Measurements from ENCODE around the gene TXNDC11. TPM values are rescaled to one million over a fixed set of nuclear protein-coding genes. Genes with fewer than 3 reads are reported as not detected.

The TXNDC11 gene
- total RNA-seq, 5 donors from 2014 or later (not counting 1 experiment from before 2014, with no cell fraction given), result 44.0 to 76.3 (median 54.0) TPM

GRCh38 chr16:11640987-11641817 lies 101.5 kb downstream of the TXNDC11 start:
- no peaks in the 10 kb centered on the region for H3K27me3 Mint-ChIP-seq
- peaks cover 15 to 27% (median 22%) of the 10 kb centered on the region in 3 donors for H3K4me1 Mint-ChIP-seq
- peak overlapping the region; percentile 28 to 52 for H3K27ac Mint-ChIP-seq
- H3K36me3 Mint-ChIP-seq, result no peaks in the 10 kb centered on the region
- Histone ChIP-seq H3K9me3 (no peaks in the 10 kb centered on the region), H3K36me3 (ENCODE audit: control insufficient read depth in 2 of 2, extremely low read depth in 1 of 2, insufficient read depth in 1 of 2, low read length in 1 of 2) (no peaks in the 10 kb centered on the region), H3K4me1 (ENCODE audit: control insufficient read depth in 1 of 2, extremely low read depth in 1 of 2, insufficient read depth in 2 of 2, low read length in 2 of 2) (peaks cover 4 to 17% of the 10 kb centered on the region in 2 experiments), H3K27me3 (replicated peaks in 1 of 2; ENCODE audit: control insufficient read depth in 2 of 2, extremely low read depth in 1 of 2, insufficient read depth in 2 of 2, low read length in 1 of 2) (no peaks in the 10 kb centered on the region), H3K27ac (ENCODE audit: low read length) (no peak overlapping the region), H3K4me3 (ENCODE audit: control insufficient read depth in 1 of 2, extremely low read depth in 1 of 2, low read length in 1 of 2) (no peak overlapping the region)
- ChIA-PET POLR2A (no interaction called here), CTCF (interaction anchor here (1.6 to 2.6 kb wide), 3 partner anchors 57 to 110 kb away, joined by 6 to 25 read pairs (median 15); no protein-coding TSS in a partner anchor)
- DNase-seq (peak in 26 of 35 experiments; percentile 17 to 79 (median 34)), ATAC-seq (replicated peaks in 1 of 4) (peak; percentile 75 to 84 (median 80))
- H3K4me3 Mint-ChIP-seq, result peak overlapping the region in 1 of 3 donors; percentile 40
- 35% methylated on average over 10 of the region's 20 CpGs for WGBS (ENCODE audit: insufficient coverage)
- H3K9me3 Mint-ChIP-seq, result no peaks in the 10 kb centered on the region

- Histone ChIP-seq H3K4me3 (ENCODE audit: control insufficient read depth in 1 of 2, extremely low read depth in 1 of 2, low read length in 1 of 2) (no peak overlapping the region), H3K36me3 (ENCODE audit: control insufficient read depth in 2 of 2, extremely low read depth in 1 of 2, insufficient read depth in 1 of 2, low read length in 1 of 2) (no peaks in the 10 kb centered on the region), H3K4me1 (ENCODE audit: control insufficient read depth in 1 of 2, extremely low read depth in 1 of 2, insufficient read depth in 2 of 2, low read length in 2 of 2) (peaks cover 4 to 17% of the 10 kb centered on the region in 2 experiments), H3K27ac (ENCODE audit: low read length) (no peak overlapping the region), H3K27me3 (replicated peaks in 1 of 2; ENCODE audit: control insufficient read depth in 2 of 2, extremely low read depth in 1 of 2, insufficient read depth in 2 of 2, low read length in 1 of 2) (no peaks in the 10 kb centered on the region), H3K9me3 (no peaks in the 10 kb centered on the region)
- Mint-ChIP-seq H3K4me3 (no peak overlapping the region), H3K9me3 (no peaks in the 10 kb centered on the region), H3K4me1 (peaks cover 15 to 31% (median 25%) of the 10 kb centered on the region in 3 donors), H3K27me3 (no peaks in the 10 kb centered on the region), H3K36me3 (no peaks in the 10 kb centered on the region), H3K27ac (peak overlapping the region in 1 of 2 donors; percentile 48)
- 80% methylated on average over 22 of the region's 25 CpGs for WGBS (ENCODE audit: insufficient coverage)
- DNase-seq (peak in 5 of 35 experiments; percentile 14 to 53 (median 33)), ATAC-seq (replicated peaks in 1 of 4) (peak in 1 of 4 experiments; percentile 18)
- CTCF ChIA-PET, result interaction anchor here (0.7 to 2.6 kb wide), 7 partner anchors 19 to 109 kb away, joined by 3 to 25 read pairs (median 4); partner anchors contain the start of gene LITAF (in 1 of the 2)
- POLR2A ChIA-PET, result interaction anchor here (0.5 to 0.9 kb wide), 3 partner anchors 51 to 135 kb away, joined by 3 to 8 read pairs (median 6); no protein-coding TSS in a partner anchor
Measured at GRCh38 chr16:11639925-11640899, 102.4 kb downstream of the TXNDC11 start.

- no peaks in the 10 kb centered on the region for H3K9me3 Mint-ChIP-seq
- ChIA-PET CTCF (interaction anchor here (0.6 to 0.9 kb wide), 5 partner anchors 40 to 1124 kb away, joined by 3 to 11 read pairs (median 6); no protein-coding TSS in a partner anchor), POLR2A (interaction anchor here in 1 of 2 donors (0.6 kb wide), 1 partner anchor 51 kb away, joined by 4 read pairs; no protein-coding TSS in a partner anchor)
- no peaks in the 10 kb centered on the region for H3K36me3 Mint-ChIP-seq
- no peak for DNase-seq
- no peak overlapping the region for H3K4me3 Mint-ChIP-seq
- Histone ChIP-seq H3K4me1 (ENCODE audit: control insufficient read depth in 1 of 2, extremely low read depth in 1 of 2, insufficient read depth in 2 of 2, low read length in 2 of 2) (peaks cover 4 to 17% of the 10 kb centered on the region in 2 experiments), H3K27me3 (replicated peaks in 1 of 2; ENCODE audit: control insufficient read depth in 2 of 2, extremely low read depth in 1 of 2, insufficient read depth in 2 of 2, low read length in 1 of 2) (no peaks in the 10 kb centered on the region), H3K36me3 (ENCODE audit: control insufficient read depth in 2 of 2, extremely low read depth in 1 of 2, insufficient read depth in 1 of 2, low read length in 1 of 2) (no peaks in the 10 kb centered on the region), H3K9me3 (no peaks in the 10 kb centered on the region), H3K4me3 (ENCODE audit: control insufficient read depth in 1 of 2, extremely low read depth in 1 of 2, low read length in 1 of 2) (no peak overlapping the region), H3K27ac (ENCODE audit: low read length) (no peak overlapping the region)
- H3K27ac Mint-ChIP-seq, result no peak overlapping the region
- peaks cover 19 to 36% (median 29%) of the 10 kb centered on the region in 3 donors for H3K4me1 Mint-ChIP-seq
- ATAC-seq (replicated peaks in 1 of 4), result no peak
- WGBS (ENCODE audit: insufficient coverage), result 24% methylated on average over 3 of the region's 4 CpGs
- no peaks in the 10 kb centered on the region for H3K27me3 Mint-ChIP-seq
Measured at GRCh38 chr16:11639008-11639562, 103.6 kb downstream of the TXNDC11 start.

DNA sequence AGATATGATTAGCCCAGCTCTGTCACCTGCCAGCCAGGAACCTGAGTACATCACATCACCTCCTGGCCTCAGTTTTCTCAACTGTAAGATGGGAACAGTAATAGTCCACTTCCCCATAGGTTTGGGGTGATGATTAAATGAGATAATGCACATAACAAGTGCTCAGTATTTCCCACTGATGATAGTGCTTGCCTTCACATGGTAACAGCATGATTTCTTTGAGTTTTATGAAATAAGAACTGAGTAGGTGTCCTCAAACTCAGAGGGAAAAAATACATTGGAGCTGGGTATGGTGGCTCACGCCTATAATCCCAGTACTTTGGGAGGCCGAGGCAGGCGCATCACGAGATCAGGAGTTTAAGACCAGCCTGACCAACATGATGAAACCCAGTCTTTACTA lies 104.5 kb downstream of the TXNDC11 start:
- POLR2A ChIA-PET, result no interaction called here
- WGBS (ENCODE audit: insufficient coverage), result 87% methylated on average over 4 of the region's 4 CpGs

GRCh38 chr16:11637320-11637719 lies 105.3 kb downstream of the TXNDC11 start:
- ATAC-seq (replicated peaks in 1 of 4) (no peak), DNase-seq (no peak)
- ChIA-PET CTCF (interaction anchor here (0.6 to 2.1 kb wide), 4 partner anchors 52 to 228 kb away, joined by 3 to 7 read pairs (median 6); no protein-coding TSS in a partner anchor), POLR2A (no interaction called here)
- no peak overlapping the region for H3K27ac ChIP-seq (ENCODE audit: low read length)
- peaks cover 4 to 19% of the 10 kb centered on the region in 2 experiments for H3K4me1 ChIP-seq (ENCODE audit: control insufficient read depth in 1 of 2, extremely low read depth in 1 of 2, insufficient read depth in 2 of 2, low read length in 2 of 2)
- peaks cover 0 to 2% of the 10 kb centered on the region in 2 experiments for H3K27me3 ChIP-seq (replicated peaks in 1 of 2; ENCODE audit: control insufficient read depth in 2 of 2, extremely low read depth in 1 of 2, insufficient read depth in 2 of 2, low read length in 1 of 2)
- H3K9me3 ChIP-seq, result no peaks in the 10 kb centered on the region
- H3K9me3 Mint-ChIP-seq, result no peaks in the 10 kb centered on the region
- no peaks in the 10 kb centered on the region for H3K27me3 Mint-ChIP-seq
- H3K4me3 Mint-ChIP-seq, result no peak overlapping the region
- H3K4me3 ChIP-seq (ENCODE audit: control insufficient read depth in 1 of 2, extremely low read depth in 1 of 2, low read length in 1 of 2), result no peak overlapping the region
- H3K27ac Mint-ChIP-seq, result no peak overlapping the region
- H3K36me3 ChIP-seq (ENCODE audit: control insufficient read depth in 2 of 2, extremely low read depth in 1 of 2, insufficient read depth in 1 of 2, low read length in 1 of 2), result no peaks in the 10 kb centered on the region
- H3K4me1 Mint-ChIP-seq, result peaks cover 26 to 35% (median 33%) of the 10 kb centered on the region in 3 donors
- 100% methylated on average over 5 of the region's 5 CpGs for WGBS (ENCODE audit: insufficient coverage)
- H3K36me3 Mint-ChIP-seq, result no peaks in the 10 kb centered on the region

More for the DNA sequence above, 104.5 kb downstream of the TXNDC11 start:
- Histone ChIP-seq H3K9me3 (no peaks in the 10 kb centered on the region), H3K36me3 (ENCODE audit: control insufficient read depth in 2 of 2, extremely low read depth in 1 of 2, insufficient read depth in 1 of 2, low read length in 1 of 2) (no peaks in the 10 kb centered on the region), H3K27ac (ENCODE audit: low read length) (no peak overlapping the region), H3K4me1 (ENCODE audit: control insufficient read depth in 1 of 2, extremely low read depth in 1 of 2, insufficient read depth in 2 of 2, low read length in 2 of 2) (peaks cover 4 to 17% of the 10 kb centered on the region in 2 experiments), H3K27me3 (replicated peaks in 1 of 2; ENCODE audit: control insufficient read depth in 2 of 2, extremely low read depth in 1 of 2, insufficient read depth in 2 of 2, low read length in 1 of 2) (no peaks in the 10 kb centered on the region), H3K4me3 (ENCODE audit: control insufficient read depth in 1 of 2, extremely low read depth in 1 of 2, low read length in 1 of 2) (no peak overlapping the region)
- Mint-ChIP-seq H3K36me3 (no peaks in the 10 kb centered on the region), H3K4me1 (peaks cover 25 to 41% (median 33%) of the 10 kb centered on the region in 3 donors), H3K9me3 (no peaks in the 10 kb centered on the region), H3K27me3 (no peaks in the 10 kb centered on the region), H3K27ac (no peak overlapping the region), H3K4me3 (no peak overlapping the region)
- ATAC-seq (replicated peaks in 1 of 4) (no peak), DNase-seq (no peak)
- CTCF ChIA-PET, result interaction anchor here (0.6 to 2.1 kb wide), 6 partner anchors 17 to 1123 kb away, joined by 3 to 7 read pairs (median 4); no protein-coding TSS in a partner anchor

Data from T-cell (primary cell).